Endothelial cell of umbilical vein (primary cell): Measurements from ENCODE around the gene ADAMTS17.

Source experiments
- EZH2 ChIP-seq: IDR thresholded peaks from 2 replicates; pipeline ENCODE4 v1.6.1; 2012; ENCODE audit warnings: borderline replicate concordance, low read depth, mild to moderate bottlenecking, moderate library complexity, low read length, inconsistent platforms; ENCODE audit not compliant: severe bottlenecking
- POLR2A ChIP-seq: IDR thresholded peaks from 2 replicates; pipeline ENCODE4 v1.6.1; 2012; ENCODE audit warnings: low read depth, mild to moderate bottlenecking, control low read depth, low read length
- TF ChIP-seq, protein P1 (sequence below), 2 donors: IDR thresholded peaks; 1 replicate in 1 of 2; 2 replicates in 1 of 2; pipeline ENCODE4 v1.5.1; 2011; ENCODE audit warnings: low read length in 2 of 2, mild to moderate bottlenecking in 2 of 2, moderate library complexity in 2 of 2, control low read depth in 1 of 2, inconsistent platforms in 1 of 2, low read depth in 1 of 2; ENCODE audit not compliant: insufficient read depth in 1 of 2; ENCODE audit errors: extremely low read depth in 1 of 2

DNA sequence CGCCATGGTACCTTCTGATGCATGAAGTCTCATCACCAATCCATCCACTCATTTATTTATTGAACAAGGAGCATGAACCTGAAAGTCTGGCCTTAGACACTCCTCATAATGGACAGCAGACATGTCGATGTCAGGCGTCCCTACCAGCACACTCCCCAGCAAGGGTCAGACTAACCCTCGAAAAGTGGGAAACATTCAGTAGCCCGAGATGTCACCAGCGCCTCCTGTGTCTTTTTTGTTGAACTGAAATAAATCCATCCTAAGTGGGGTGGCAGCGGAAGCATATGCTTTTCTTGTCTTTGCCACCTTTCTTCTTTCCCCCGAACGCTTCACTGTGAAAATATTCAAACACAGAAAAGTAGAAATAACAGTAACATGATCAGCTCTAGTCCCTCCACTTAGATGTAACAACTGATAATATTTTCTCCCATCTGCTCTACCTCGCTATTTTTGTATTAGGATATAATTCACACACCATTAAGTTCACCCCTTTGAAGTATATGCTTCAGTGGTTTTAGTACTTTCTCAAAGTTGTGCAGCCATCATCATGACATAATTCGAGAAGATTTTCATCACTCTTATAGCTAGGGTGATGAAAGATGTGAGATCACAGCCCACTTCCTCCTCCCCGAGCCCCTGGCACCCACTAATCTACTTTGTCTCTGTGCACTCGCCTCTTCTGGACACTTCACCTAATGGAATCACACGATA lies 121.6 kb downstream of the ADAMTS17 start:
- TF ChIP-seq EZH2 (no peak), POLR2A (no peak)
- TF ChIP-seq, protein P1, sequence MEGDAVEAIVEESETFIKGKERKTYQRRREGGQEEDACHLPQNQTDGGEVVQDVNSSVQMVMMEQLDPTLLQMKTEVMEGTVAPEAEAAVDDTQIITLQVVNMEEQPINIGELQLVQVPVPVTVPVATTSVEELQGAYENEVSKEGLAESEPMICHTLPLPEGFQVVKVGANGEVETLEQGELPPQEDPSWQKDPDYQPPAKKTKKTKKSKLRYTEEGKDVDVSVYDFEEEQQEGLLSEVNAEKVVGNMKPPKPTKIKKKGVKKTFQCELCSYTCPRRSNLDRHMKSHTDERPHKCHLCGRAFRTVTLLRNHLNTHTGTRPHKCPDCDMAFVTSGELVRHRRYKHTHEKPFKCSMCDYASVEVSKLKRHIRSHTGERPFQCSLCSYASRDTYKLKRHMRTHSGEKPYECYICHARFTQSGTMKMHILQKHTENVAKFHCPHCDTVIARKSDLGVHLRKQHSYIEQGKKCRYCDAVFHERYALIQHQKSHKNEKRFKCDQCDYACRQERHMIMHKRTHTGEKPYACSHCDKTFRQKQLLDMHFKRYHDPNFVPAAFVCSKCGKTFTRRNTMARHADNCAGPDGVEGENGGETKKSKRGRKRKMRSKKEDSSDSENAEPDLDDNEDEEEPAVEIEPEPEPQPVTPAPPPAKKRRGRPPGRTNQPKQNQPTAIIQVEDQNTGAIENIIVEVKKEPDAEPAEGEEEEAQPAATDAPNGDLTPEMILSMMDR (IDR thresholded peaks at IDR 0.05; ENCODE audit: extremely low read depth in 1 of 2, insufficient read depth in 1 of 2, low read depth in 1 of 2, low read length in 2 of 2), result no peak
